CD14-positive monocyte (primary cell): ENCODE measurements around the gene DNAJC6. TPM values are rescaled to one million over a fixed set of nuclear protein-coding genes. Genes with fewer than 3 reads are reported as not detected.

Source experiments
- DNase-seq, 3 donors: peaks; one replicate each; pipeline ENCODE4 v3.0.0-alpha.2; 2011 to 2022
- H2AFZ ChIP-seq: 2 replicates; pipeline ENCODE4 v1.6.0; 2012; ENCODE audit warnings: mild to moderate bottlenecking, low read depth, low read length, inconsistent platforms; ENCODE audit not compliant: insufficient read depth, poor library complexity, severe bottlenecking
- H3K27ac ChIP-seq, 2 donors: 1 replicate in 1 of 2; 2 replicates in 1 of 2; pipeline ENCODE4 v1.5.1; 2012 to 2013; ENCODE audit warnings: low read length in 2 of 2, control low read depth in 1 of 2, inconsistent platforms in 1 of 2, low read depth in 1 of 2, mild to moderate bottlenecking in 1 of 2
- H3K27me3 ChIP-seq, 2 donors: one replicate each; pipeline versions ENCODE4 v1.6.0 to v1.6.1; 2011 to 2013; ENCODE audit warnings: low read length in 2 of 2; ENCODE audit not compliant: control insufficient read depth in 2 of 2, insufficient read depth in 2 of 2
- H3K36me3 ChIP-seq, 2 donors: replicated peaks in 1 of 2; 1 replicate in 1 of 2; 2 replicates in 1 of 2; pipeline versions ENCODE4 v1.5.1 to v1.6.1; 2012 to 2013; ENCODE audit warnings: low read length in 2 of 2, control low read depth in 1 of 2, inconsistent platforms in 1 of 2, mild to moderate bottlenecking in 1 of 2; ENCODE audit not compliant: insufficient read depth in 2 of 2, control insufficient read depth in 1 of 2
- H3K4me1 ChIP-seq, 2 donors: 1 replicate in 1 of 2; 2 replicates in 1 of 2; pipeline versions ENCODE4 v1.5.1 to v1.6.1; 2012 to 2013; ENCODE audit warnings: low read length in 2 of 2, control low read depth in 1 of 2, inconsistent platforms in 1 of 2, mild to moderate bottlenecking in 1 of 2, moderate library complexity in 1 of 2; ENCODE audit not compliant: insufficient read depth in 2 of 2, control insufficient read depth in 1 of 2
- H3K4me2 ChIP-seq: replicated peaks from 2 replicates; pipeline ENCODE3; 2012; ENCODE audit warnings: low read length, moderate library complexity, mild to moderate bottlenecking; ENCODE audit not compliant: poor library complexity, severe bottlenecking; ENCODE audit errors: extremely low read depth
- H3K4me3 ChIP-seq, 3 experiments: fragments of 200-600 bp in 1 of 3; sonication (generic) in 1 of 3; replicated peaks in 1 of 3; 1 replicate in 2 of 3; 2 replicates in 1 of 3; pipeline ENCODE4 v1.5.1; 2011 to 2013; ENCODE audit warnings: low read length in 3 of 3, mild to moderate bottlenecking in 3 of 3, control low read depth in 2 of 3, low read depth in 2 of 3, inconsistent platforms in 1 of 3, moderate library complexity in 1 of 3
- H3K79me2 ChIP-seq: 2 replicates; pipeline ENCODE4 v1.6.0; 2012; ENCODE audit warnings: mild to moderate bottlenecking, control low read depth, inconsistent platforms, low read length, moderate library complexity; ENCODE audit not compliant: insufficient read depth
- H3K9ac ChIP-seq: 2 replicates; pipeline ENCODE4 v1.6.0; 2017; ENCODE audit warnings: low read length, mild to moderate bottlenecking; ENCODE audit not compliant: insufficient read depth, poor library complexity, severe bottlenecking
- H3K9me3 ChIP-seq, 2 donors: replicated peaks in 1 of 2; 1 replicate in 1 of 2; 2 replicates in 1 of 2; pipeline versions ENCODE4 v1.5.1 to v1.6.1; 2012 to 2013; ENCODE audit warnings: low read length in 2 of 2, control low read depth in 1 of 2; ENCODE audit not compliant: control insufficient read depth in 1 of 2, insufficient read depth in 1 of 2
- H4K20me1 ChIP-seq: 2 replicates; pipeline ENCODE4 v1.6.0; 2012; ENCODE audit warnings: mild to moderate bottlenecking, low read length, control low read depth, moderate library complexity; ENCODE audit not compliant: insufficient read depth
- H3K27ac Mint-ChIP-seq, 7 donors: one replicate each; pipeline ENCODE4 v1.8.0; 2020; ENCODE audit warnings: mild to moderate bottlenecking in 7 of 7, mixed read lengths in 7 of 7, moderate library complexity in 6 of 7, inconsistent platforms in 2 of 7
- H3K27me3 Mint-ChIP-seq, 3 donors: one replicate each; pipeline ENCODE4 v1.8.0; 2021 to 2022; ENCODE audit warnings: low read depth in 3 of 3, mild to moderate bottlenecking in 3 of 3, mixed read lengths in 3 of 3, moderate library complexity in 3 of 3, inconsistent platforms in 1 of 3
- H3K36me3 Mint-ChIP-seq, 2 donors: one replicate each; pipeline ENCODE4 v1.8.0; 2020; ENCODE audit warnings: mixed read lengths in 2 of 2, inconsistent platforms in 1 of 2, mild to moderate bottlenecking in 1 of 2
- H3K4me1 Mint-ChIP-seq: one replicate; pipeline ENCODE4 v1.8.0; 2020; ENCODE audit warnings: mild to moderate bottlenecking, mixed read lengths
- H3K4me3 Mint-ChIP-seq, 2 donors: one replicate each; pipeline ENCODE4 v1.8.0; 2020; ENCODE audit warnings: mild to moderate bottlenecking in 2 of 2, mixed read lengths in 2 of 2, moderate library complexity in 1 of 2
- H3K9me3 Mint-ChIP-seq, 7 donors: one replicate each; pipeline ENCODE4 v1.8.0; 2020 to 2022; ENCODE audit warnings: mixed read lengths in 7 of 7, mild to moderate bottlenecking in 6 of 7, moderate library complexity in 6 of 7, inconsistent platforms in 2 of 7
- CTCF ChIP-seq: fragments of 200-600 bp; IDR thresholded peaks from one replicate; pipeline ENCODE4 v1.8.0; 2022; ENCODE audit warnings: antibody characterized with exemption, mild to moderate bottlenecking
- WGBS: methylation state at CpG from one replicate; pipeline ENCODE4 v1.1.5; 2013; ENCODE audit warnings: missing lambda C conversion rate; ENCODE audit not compliant: insufficient coverage; 5-methylcytosine and 5-hydroxymethylcytosine counted together
- intact Hi-C, 2 donors: fragments of 100-400 bp; cut with micrococcal nuclease; formaldehyde crosslinking; loops; one replicate each; pipeline versions ENCODE4 v1.15.0 to v1.15.1; 2023
- polyA minus RNA-seq: library from RNA; depleted of rRNA, polyadenylated mRNA; stranded (reverse); fragments of >200 nt; gene quantifications from 2 replicates; pipeline ENCODE4 v1.2.3, GENCODE V29; 2012
- polyA plus RNA-seq, 3 donors: library from polyadenylated mRNA; depleted of rRNA in 1 of 3; unstranded in 2 of 3; stranded (reverse) in 1 of 3; fragments of 300-500 nt in 2 of 3; fragments of >200 nt in 1 of 3; fragmentation: Illumina TruSeq in 2 of 3; gene quantifications; 1 replicate in 2 of 3; 2 replicates in 1 of 3; pipeline ENCODE4 v1.2.3, GENCODE V29; 2012 to 2021
- total RNA-seq, 12 experiments: library from RNA in 1 of 12; stranded (reverse) in 1 of 12; fragments of 120-200 nt in 1 of 12; gene quantifications; one replicate each; pipeline ENCODE4 v1.2.4 and lab custom pipeline; 2013 to 2026; ENCODE audit warnings: mixed read lengths in 6 of 12, inconsistent platforms in 1 of 12

The DNAJC6 gene
- 0.39 TPM for total RNA-seq (2013)
- under 1 TPM in 1 of 3 donors, not detected in 2; 0.05 TPM for polyA plus RNA-seq
- polyA minus RNA-seq: 0.14 and 0.32 TPM in 2 replicates
- total RNA-seq (lab: John Stamatoyannopoulos, UW): 0.59 to 36.2 (median 2.4) reads per million in 11 experiments

GRCh38 chr1:65309304-65310077 lies at the start of gene DNAJC6:
DNAJC6 (plus strand) TSS chr1:65309543; CDS start chr1:65309746, 203 bp downstream.
- intact Hi-C loops: no loop called here
- Histone ChIP-seq H3K9ac (no peak within 1 kb of the TSS), H3K4me2 (peak within 1 kb of the TSS; percentile 43), H3K79me2 (no peaks in the 10 kb centered on the region), H3K36me3 (no peaks in the 10 kb centered on the region), H3K4me3 (peak within 1 kb of the TSS in 1 of 3 experiments; percentile 52), H3K27me3 (peaks cover 27 to 33% of the 10 kb centered on the region in 2 donors), H3K27ac (no peak within 1 kb of the TSS), H2AFZ (no peak within 1 kb of the TSS), H4K20me1 (no peaks in the 10 kb centered on the region), H3K4me1 (peaks cover 3 to 9% of the 10 kb centered on the region in 2 donors), H3K9me3 (peaks cover 2 to 6% of the 10 kb centered on the region in 2 donors)
- peaks cover 7% of the 10 kb centered on the region for H3K4me1 Mint-ChIP-seq
- peaks cover 0 to 4% of the 10 kb centered on the region in 2 donors for H3K36me3 Mint-ChIP-seq
- H3K27ac Mint-ChIP-seq: peak within 1 kb of the TSS in 1 of 7 donors; percentile 13
- peak within 1 kb of the TSS; percentile 41 to 92 for H3K4me3 Mint-ChIP-seq
- peaks cover 33 to 39% (median 35%) of the 10 kb centered on the region in 3 donors for H3K27me3 Mint-ChIP-seq
- WGBS: 2% methylated on average over 66 of the region's 75 CpGs
- TF ChIP-seq CTCF: no peak
- H3K9me3 Mint-ChIP-seq: peaks cover 0 to 7% (median 4%) of the 10 kb centered on the region in 7 donors
- DNase-seq: peak; percentile 1 to 10 (median 5)

GRCh38 chr1:65259816-65260215 lies 49.5 kb upstream of the DNAJC6 start:
- Histone ChIP-seq H3K9ac (no peak overlapping the region), H3K27me3 (peaks cover 14 to 24% of the 10 kb centered on the region in 2 donors), H4K20me1 (no peaks in the 10 kb centered on the region), H3K27ac (no peak overlapping the region), H3K36me3 (no peaks in the 10 kb centered on the region), H3K4me2 (no peak overlapping the region), H3K4me1 (peaks cover 8 to 12% of the 10 kb centered on the region in 2 donors), H2AFZ (no peak overlapping the region), H3K9me3 (no peaks in the 10 kb centered on the region), H3K4me3 (no peak overlapping the region), H3K79me2 (no peaks in the 10 kb centered on the region)
- H3K9me3 Mint-ChIP-seq: peaks cover 0 to 7% (median 2%) of the 10 kb centered on the region in 7 donors
- whole genome bisulfite sequencing: no CpG with 5 or more reads among the region's 3 CpGs
- no peak overlapping the region for H3K4me3 Mint-ChIP-seq
- peaks cover 18 to 25% (median 24%) of the 10 kb centered on the region in 3 donors for H3K27me3 Mint-ChIP-seq
- H3K36me3 Mint-ChIP-seq: peaks cover 4 to 10% of the 10 kb centered on the region in 2 donors
- DNase-seq: no peak
- TF ChIP-seq CTCF: no peak
- intact Hi-C loops: no loop called here
- H3K27ac Mint-ChIP-seq: no peak overlapping the region
- peaks cover 14% of the 10 kb centered on the region for H3K4me1 Mint-ChIP-seq
